ENCODE results near the gene MEGF8. TPM values are rescaled to one million over a fixed set of nuclear protein-coding genes. Genes with fewer than 3 reads are reported as not detected.

The MEGF8 gene
- total and polyA plus RNA-seq, 2 of the 8 experiments (the other 6 are each of a cell fraction or from before 2014, with no cell fraction given), result 13.0 to 23.7 TPM

GRCh38 chr19:42330241-42330711, 4.8 kb downstream of the MEGF8 start (continued):
- TF ChIP-seq, protein P1, sequence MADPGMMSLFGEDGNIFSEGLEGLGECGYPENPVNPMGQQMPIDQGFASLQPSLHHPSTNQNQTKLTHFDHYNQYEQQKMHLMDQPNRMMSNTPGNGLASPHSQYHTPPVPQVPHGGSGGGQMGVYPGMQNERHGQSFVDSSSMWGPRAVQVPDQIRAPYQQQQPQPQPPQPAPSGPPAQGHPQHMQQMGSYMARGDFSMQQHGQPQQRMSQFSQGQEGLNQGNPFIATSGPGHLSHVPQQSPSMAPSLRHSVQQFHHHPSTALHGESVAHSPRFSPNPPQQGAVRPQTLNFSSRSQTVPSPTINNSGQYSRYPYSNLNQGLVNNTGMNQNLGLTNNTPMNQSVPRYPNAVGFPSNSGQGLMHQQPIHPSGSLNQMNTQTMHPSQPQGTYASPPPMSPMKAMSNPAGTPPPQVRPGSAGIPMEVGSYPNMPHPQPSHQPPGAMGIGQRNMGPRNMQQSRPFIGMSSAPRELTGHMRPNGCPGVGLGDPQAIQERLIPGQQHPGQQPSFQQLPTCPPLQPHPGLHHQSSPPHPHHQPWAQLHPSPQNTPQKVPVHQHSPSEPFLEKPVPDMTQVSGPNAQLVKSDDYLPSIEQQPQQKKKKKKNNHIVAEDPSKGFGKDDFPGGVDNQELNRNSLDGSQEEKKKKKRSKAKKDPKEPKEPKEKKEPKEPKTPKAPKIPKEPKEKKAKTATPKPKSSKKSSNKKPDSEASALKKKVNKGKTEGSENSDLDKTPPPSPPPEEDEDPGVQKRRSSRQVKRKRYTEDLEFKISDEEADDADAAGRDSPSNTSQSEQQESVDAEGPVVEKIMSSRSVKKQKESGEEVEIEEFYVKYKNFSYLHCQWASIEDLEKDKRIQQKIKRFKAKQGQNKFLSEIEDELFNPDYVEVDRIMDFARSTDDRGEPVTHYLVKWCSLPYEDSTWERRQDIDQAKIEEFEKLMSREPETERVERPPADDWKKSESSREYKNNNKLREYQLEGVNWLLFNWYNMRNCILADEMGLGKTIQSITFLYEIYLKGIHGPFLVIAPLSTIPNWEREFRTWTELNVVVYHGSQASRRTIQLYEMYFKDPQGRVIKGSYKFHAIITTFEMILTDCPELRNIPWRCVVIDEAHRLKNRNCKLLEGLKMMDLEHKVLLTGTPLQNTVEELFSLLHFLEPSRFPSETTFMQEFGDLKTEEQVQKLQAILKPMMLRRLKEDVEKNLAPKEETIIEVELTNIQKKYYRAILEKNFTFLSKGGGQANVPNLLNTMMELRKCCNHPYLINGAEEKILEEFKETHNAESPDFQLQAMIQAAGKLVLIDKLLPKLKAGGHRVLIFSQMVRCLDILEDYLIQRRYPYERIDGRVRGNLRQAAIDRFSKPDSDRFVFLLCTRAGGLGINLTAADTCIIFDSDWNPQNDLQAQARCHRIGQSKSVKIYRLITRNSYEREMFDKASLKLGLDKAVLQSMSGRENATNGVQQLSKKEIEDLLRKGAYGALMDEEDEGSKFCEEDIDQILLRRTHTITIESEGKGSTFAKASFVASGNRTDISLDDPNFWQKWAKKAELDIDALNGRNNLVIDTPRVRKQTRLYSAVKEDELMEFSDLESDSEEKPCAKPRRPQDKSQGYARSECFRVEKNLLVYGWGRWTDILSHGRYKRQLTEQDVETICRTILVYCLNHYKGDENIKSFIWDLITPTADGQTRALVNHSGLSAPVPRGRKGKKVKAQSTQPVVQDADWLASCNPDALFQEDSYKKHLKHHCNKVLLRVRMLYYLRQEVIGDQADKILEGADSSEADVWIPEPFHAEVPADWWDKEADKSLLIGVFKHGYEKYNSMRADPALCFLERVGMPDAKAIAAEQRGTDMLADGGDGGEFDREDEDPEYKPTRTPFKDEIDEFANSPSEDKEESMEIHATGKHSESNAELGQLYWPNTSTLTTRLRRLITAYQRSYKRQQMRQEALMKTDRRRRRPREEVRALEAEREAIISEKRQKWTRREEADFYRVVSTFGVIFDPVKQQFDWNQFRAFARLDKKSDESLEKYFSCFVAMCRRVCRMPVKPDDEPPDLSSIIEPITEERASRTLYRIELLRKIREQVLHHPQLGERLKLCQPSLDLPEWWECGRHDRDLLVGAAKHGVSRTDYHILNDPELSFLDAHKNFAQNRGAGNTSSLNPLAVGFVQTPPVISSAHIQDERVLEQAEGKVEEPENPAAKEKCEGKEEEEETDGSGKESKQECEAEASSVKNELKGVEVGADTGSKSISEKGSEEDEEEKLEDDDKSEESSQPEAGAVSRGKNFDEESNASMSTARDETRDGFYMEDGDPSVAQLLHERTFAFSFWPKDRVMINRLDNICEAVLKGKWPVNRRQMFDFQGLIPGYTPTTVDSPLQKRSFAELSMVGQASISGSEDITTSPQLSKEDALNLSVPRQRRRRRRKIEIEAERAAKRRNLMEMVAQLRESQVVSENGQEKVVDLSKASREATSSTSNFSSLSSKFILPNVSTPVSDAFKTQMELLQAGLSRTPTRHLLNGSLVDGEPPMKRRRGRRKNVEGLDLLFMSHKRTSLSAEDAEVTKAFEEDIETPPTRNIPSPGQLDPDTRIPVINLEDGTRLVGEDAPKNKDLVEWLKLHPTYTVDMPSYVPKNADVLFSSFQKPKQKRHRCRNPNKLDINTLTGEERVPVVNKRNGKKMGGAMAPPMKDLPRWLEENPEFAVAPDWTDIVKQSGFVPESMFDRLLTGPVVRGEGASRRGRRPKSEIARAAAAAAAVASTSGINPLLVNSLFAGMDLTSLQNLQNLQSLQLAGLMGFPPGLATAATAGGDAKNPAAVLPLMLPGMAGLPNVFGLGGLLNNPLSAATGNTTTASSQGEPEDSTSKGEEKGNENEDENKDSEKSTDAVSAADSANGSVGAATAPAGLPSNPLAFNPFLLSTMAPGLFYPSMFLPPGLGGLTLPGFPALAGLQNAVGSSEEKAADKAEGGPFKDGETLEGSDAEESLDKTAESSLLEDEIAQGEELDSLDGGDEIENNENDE (IDR thresholded peaks at IDR 0.05; ENCODE audit: insufficient replicate concordance, low read length), result no peak
- no peak for TF ChIP-seq NRF1 (IDR thresholded peaks at IDR 0.05; ENCODE audit: low read depth, low read length)
- no peak for TF ChIP-seq CEBPB (IDR thresholded peaks at IDR 0.05; ENCODE audit: low read depth, low read length)
- TF ChIP-seq CBX8 (IDR thresholded peaks at IDR 0.05; ENCODE audit: borderline replicate concordance, low read depth, low read length), result no peak
